OCI-LY1 (cell line): Measurements from ENCODE around the gene PXDN.
"Not testable (repeated sequence)": the region's sequence is repeated elsewhere in the genome, so short reads cannot be mapped to it uniquely, and the experiment has no call there.

ENCODE experiments used
- EZH2 ChIP-seq: fragments of 200-600 bp; sonication (generic), shearing (Covaris generic); IDR thresholded peaks from 2 replicates; pipeline ENCODE4 v1.8.0; 2017; ENCODE audit warnings: borderline replicate concordance, mixed run types, mild to moderate bottlenecking, antibody characterized with exemption, low read length, moderate library complexity, mixed read lengths
- TF ChIP-seq, protein P1 (sequence below): fragments of 200-600 bp; sonication (generic), shearing (Covaris generic); IDR thresholded peaks from 2 replicates; pipeline ENCODE4 v1.5.1; 2017; ENCODE audit warnings: mild to moderate bottlenecking, antibody characterized with exemption, low read length, moderate library complexity, mixed read lengths

DNA sequence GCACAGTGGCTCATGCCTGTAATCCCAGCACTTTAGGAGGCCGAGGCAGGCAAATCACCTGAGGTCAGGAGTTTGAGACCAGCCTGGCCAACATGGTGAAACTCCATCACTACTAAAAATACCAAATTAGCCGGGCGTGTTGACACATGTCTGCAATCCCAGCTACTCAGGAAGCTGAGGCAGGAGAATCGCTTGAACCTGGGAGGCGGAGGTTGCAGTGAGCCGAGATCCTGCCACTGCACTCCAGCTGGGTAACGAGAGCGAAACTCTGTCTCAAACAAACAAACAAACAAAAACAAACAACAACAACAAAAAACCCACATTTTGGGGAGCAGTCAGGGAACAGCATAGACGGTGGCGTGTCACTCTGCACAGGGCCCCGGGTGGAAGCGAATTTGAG, 12.8 kb upstream of the PXDN start:
- TF ChIP-seq, protein P1, sequence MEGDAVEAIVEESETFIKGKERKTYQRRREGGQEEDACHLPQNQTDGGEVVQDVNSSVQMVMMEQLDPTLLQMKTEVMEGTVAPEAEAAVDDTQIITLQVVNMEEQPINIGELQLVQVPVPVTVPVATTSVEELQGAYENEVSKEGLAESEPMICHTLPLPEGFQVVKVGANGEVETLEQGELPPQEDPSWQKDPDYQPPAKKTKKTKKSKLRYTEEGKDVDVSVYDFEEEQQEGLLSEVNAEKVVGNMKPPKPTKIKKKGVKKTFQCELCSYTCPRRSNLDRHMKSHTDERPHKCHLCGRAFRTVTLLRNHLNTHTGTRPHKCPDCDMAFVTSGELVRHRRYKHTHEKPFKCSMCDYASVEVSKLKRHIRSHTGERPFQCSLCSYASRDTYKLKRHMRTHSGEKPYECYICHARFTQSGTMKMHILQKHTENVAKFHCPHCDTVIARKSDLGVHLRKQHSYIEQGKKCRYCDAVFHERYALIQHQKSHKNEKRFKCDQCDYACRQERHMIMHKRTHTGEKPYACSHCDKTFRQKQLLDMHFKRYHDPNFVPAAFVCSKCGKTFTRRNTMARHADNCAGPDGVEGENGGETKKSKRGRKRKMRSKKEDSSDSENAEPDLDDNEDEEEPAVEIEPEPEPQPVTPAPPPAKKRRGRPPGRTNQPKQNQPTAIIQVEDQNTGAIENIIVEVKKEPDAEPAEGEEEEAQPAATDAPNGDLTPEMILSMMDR, result not testable (repeated sequence)
- not testable (repeated sequence) for TF ChIP-seq EZH2
